ENCODE results near the gene MCTP2. TPM values are rescaled to one million over a fixed set of nuclear protein-coding genes. Genes with fewer than 3 reads are reported as not detected.

The MCTP2 gene
- total and polyA plus RNA-seq, 2 of the 8 experiments (the other 6 are each of a cell fraction or from before 2014, with no cell fraction given): 3.4 to 4.5 TPM

DNA sequence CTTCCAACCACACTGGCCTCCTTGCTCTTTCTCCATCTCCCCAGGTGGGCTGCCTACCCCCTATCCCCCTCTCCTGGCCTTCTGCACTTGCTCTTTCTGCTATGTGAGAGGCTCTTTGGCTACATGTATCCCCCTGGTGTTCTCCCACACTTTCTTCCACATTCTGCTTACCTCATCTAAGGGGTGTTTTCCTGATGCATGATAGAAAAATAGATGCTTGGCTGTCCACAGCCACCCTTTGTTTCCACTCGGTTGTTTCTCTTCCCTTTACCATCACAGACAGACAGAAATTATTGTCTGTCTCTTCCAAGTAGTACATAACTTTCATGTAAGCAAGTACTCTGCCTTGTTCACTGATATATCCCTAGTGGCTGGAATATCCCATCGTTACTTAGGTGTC lies 39.2 kb downstream of the MCTP2 start:
- Histone ChIP-seq H3K14ac (ENCODE audit: insufficient read length) (no peak overlapping the region), H2AFZ (ENCODE audit: low read length) (no peak overlapping the region), H3K79me1 (ENCODE audit: low read depth, low read length) (no peaks in the 10 kb centered on the region; the same call in 1 of the 2 replicates), H3K4me2 (ENCODE audit: insufficient read depth in 1 of 2, low read depth in 2 of 2, low read length in 2 of 2) (no peak overlapping the region), H4K20me1 (replicated peaks in 1 of 2; ENCODE audit: control insufficient read depth in 1 of 2, insufficient read depth in 2 of 2, low read length in 2 of 2) (no peaks in the 10 kb centered on the region), H3K56ac (replicated peaks; ENCODE audit: insufficient read length, low read depth, low read length) (no peak overlapping the region), H4K91ac (replicated peaks; ENCODE audit: insufficient read length, low read length) (no peak overlapping the region), H3K18ac (ENCODE audit: extremely low read depth, low read length) (no peak overlapping the region), H3K27ac (ENCODE audit: low read depth, low read length) (no peak overlapping the region), H2BK15ac (ENCODE audit: low read length) (no peak overlapping the region), H3K4me1 (replicated peaks in 1 of 4; ENCODE audit: control insufficient read depth in 3 of 4, insufficient read depth in 4 of 4, low read length in 3 of 4) (no peaks in the 10 kb centered on the region), H3K9ac (replicated peaks in 1 of 4; ENCODE audit: extremely low read depth in 1 of 4, low read depth in 3 of 4, low read length in 3 of 4) (no peak overlapping the region), H4K8ac (ENCODE audit: extremely low read depth, insufficient read depth, low read length) (no peak overlapping the region), H3K27me3 (replicated peaks in 1 of 4; ENCODE audit: control insufficient read depth in 3 of 4, extremely low read depth in 1 of 4, insufficient read depth in 3 of 4, low read length in 3 of 4) (no peaks in the 10 kb centered on the region), H2BK20ac (ENCODE audit: low read length) (no peak overlapping the region), H3K79me2 (ENCODE audit: control insufficient read depth in 1 of 2, insufficient read depth in 2 of 2, low read length in 2 of 2) (no peaks in the 10 kb centered on the region), H2BK5ac (ENCODE audit: low read depth, low read length) (no peak overlapping the region), H2BK12ac (ENCODE audit: low read depth, low read length) (no peak overlapping the region), H3K23me2 (ENCODE audit: low read depth, low read length) (no peaks in the 10 kb centered on the region), H4K5ac (ENCODE audit: insufficient read length, low read depth, low read length) (no peak overlapping the region), H3K4me3 (ENCODE audit: extremely low read depth in 1 of 4, insufficient read depth in 2 of 4, low read depth in 3 of 4, low read length in 4 of 4) (no peak overlapping the region), H3K36me3 (ENCODE audit: control insufficient read depth in 2 of 4, insufficient read depth in 4 of 4, low read length in 3 of 4) (no peaks in the 10 kb centered on the region), H2BK120ac (replicated peaks; ENCODE audit: low read depth, low read length) (no peak overlapping the region), H3K4ac (replicated peaks; ENCODE audit: insufficient read length, low read depth, low read length) (no peak overlapping the region), H2AK5ac (ENCODE audit: low read depth, low read length) (no peak overlapping the region), H3K9me3 (ENCODE audit: insufficient read depth in 2 of 2, low read depth in 1 of 2, low read length in 1 of 2) (no peaks in the 10 kb centered on the region), H3K23ac (ENCODE audit: insufficient read length) (no peak overlapping the region)
- DNase-seq (ENCODE audit: low read depth in 1 of 2, low spot score in 2 of 2) (no peak), FAIRE-seq (no peak)
- ChIA-PET CTCF (ENCODE audit: partially characterized antibody) (no interaction called here), POLR2A (ENCODE audit: partially characterized antibody) (no interaction called here)
- 83% methylated on average over 2 of the region's 2 CpGs; no CpG with 5 or more reads in 1 of the 2 experiments for WGBS, 2 experiments (ENCODE audit: extremely low coverage in 1 of 2, insufficient coverage in 1 of 2, insufficient read length in 1 of 2, insufficient replicate concordance in 2 of 2, low coverage in 1 of 2, low lambda C conversion rate in 2 of 2, missing lambda C conversion rate in 1 of 2)
- TF ChIP-seq CEBPB (IDR thresholded peaks at IDR 0.05; ENCODE audit: low read depth, low read length) (no peak), TBP (IDR thresholded peaks at IDR 0.05; ENCODE audit: low read depth, low read length) (no peak), JUND (IDR thresholded peaks at IDR 0.05; ENCODE audit: low read length) (no peak), TEAD4 (IDR thresholded peaks at IDR 0.05; ENCODE audit: low read depth, low read length) (no peak), SP1 (IDR thresholded peaks at IDR 0.05; ENCODE audit: low read depth, low read length) (no peak), CTBP2 (IDR thresholded peaks at IDR 0.05; ENCODE audit: borderline replicate concordance, insufficient read depth, insufficient read length, low read length) (no peak), YY1 (IDR thresholded peaks at IDR 0.05; ENCODE audit: low read depth, low read length) (no peak), FOSL1 (IDR thresholded peaks at IDR 0.05; ENCODE audit: insufficient read depth, low read depth, low read length) (no peak), CREB1 (IDR thresholded peaks at IDR 0.05) (no peak), NANOG (IDR thresholded peaks at IDR 0.05; ENCODE audit: insufficient read depth, low read depth, low read length, poor library complexity, severe bottlenecking) (no peak)
- TF ChIP-seq, protein P1, sequence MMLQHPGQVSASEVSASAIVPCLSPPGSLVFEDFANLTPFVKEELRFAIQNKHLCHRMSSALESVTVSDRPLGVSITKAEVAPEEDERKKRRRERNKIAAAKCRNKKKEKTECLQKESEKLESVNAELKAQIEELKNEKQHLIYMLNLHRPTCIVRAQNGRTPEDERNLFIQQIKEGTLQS (IDR thresholded peaks at IDR 0.05; ENCODE audit: insufficient read depth, low read depth, low read length): no peak
- TF ChIP-seq, protein P2, sequence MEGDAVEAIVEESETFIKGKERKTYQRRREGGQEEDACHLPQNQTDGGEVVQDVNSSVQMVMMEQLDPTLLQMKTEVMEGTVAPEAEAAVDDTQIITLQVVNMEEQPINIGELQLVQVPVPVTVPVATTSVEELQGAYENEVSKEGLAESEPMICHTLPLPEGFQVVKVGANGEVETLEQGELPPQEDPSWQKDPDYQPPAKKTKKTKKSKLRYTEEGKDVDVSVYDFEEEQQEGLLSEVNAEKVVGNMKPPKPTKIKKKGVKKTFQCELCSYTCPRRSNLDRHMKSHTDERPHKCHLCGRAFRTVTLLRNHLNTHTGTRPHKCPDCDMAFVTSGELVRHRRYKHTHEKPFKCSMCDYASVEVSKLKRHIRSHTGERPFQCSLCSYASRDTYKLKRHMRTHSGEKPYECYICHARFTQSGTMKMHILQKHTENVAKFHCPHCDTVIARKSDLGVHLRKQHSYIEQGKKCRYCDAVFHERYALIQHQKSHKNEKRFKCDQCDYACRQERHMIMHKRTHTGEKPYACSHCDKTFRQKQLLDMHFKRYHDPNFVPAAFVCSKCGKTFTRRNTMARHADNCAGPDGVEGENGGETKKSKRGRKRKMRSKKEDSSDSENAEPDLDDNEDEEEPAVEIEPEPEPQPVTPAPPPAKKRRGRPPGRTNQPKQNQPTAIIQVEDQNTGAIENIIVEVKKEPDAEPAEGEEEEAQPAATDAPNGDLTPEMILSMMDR (IDR thresholded peaks at IDR 0.05; ENCODE audit: control extremely low read depth in 1 of 3, insufficient read depth in 1 of 3, low read depth in 1 of 3, low read length in 3 of 3): no peak
